ENCODE results near the gene AGAP9. TPM values are rescaled to one million over a fixed set of nuclear protein-coding genes. Genes with fewer than 3 reads are reported as not detected.

AGAP9 gene
- total and polyA plus RNA-seq, 2 of the 8 experiments (the other 6 are each of a cell fraction or from before 2014, with no cell fraction given) = 7.2 to 9.3 TPM

GRCh38 chr10:47457528-47457820, 66.0 kb downstream of the AGAP9 start:
- 88% methylated on average over 1 of the region's 1 CpG; no CpG with 5 or more reads in 1 of the 2 experiments for WGBS, 2 experiments (ENCODE audit: extremely low coverage in 1 of 2, insufficient coverage in 1 of 2, insufficient read length in 1 of 2, insufficient replicate concordance in 2 of 2, low coverage in 1 of 2, low lambda C conversion rate in 2 of 2, missing lambda C conversion rate in 1 of 2)

More at GRCh38 chr10:47457528-47457820, 66.0 kb downstream of the AGAP9 start:
- no peak overlapping the region for H2AFZ ChIP-seq (ENCODE audit: low read length)
- H3K27me3 ChIP-seq (replicated peaks in 1 of 4; ENCODE audit: control insufficient read depth in 3 of 4, extremely low read depth in 1 of 4, insufficient read depth in 3 of 4, low read length in 3 of 4) = no peaks in the 10 kb centered on the region
- H3K79me1 ChIP-seq (ENCODE audit: low read depth, low read length) = no peaks in the 10 kb centered on the region
- H3K23ac ChIP-seq (ENCODE audit: insufficient read length) = no peak overlapping the region
- H2BK12ac ChIP-seq (ENCODE audit: low read depth, low read length) = no peak overlapping the region
- H2BK120ac ChIP-seq (replicated peaks; ENCODE audit: low read depth, low read length) = no peak overlapping the region
- H3K14ac ChIP-seq (ENCODE audit: insufficient read length) = no peak overlapping the region
- no peaks in the 10 kb centered on the region for H3K79me2 ChIP-seq (ENCODE audit: control insufficient read depth in 1 of 2, insufficient read depth in 2 of 2, low read length in 2 of 2)
- H4K91ac ChIP-seq (replicated peaks; ENCODE audit: insufficient read length, low read length) = no peak overlapping the region
- H3K9ac ChIP-seq (replicated peaks in 1 of 4; ENCODE audit: extremely low read depth in 1 of 4, low read depth in 3 of 4, low read length in 3 of 4) = no peak overlapping the region
- TF ChIP-seq KDM5A (IDR thresholded peaks at IDR 0.05; ENCODE audit: low read length) = no peak
- no peak for TF ChIP-seq CTBP2 (IDR thresholded peaks at IDR 0.05; ENCODE audit: borderline replicate concordance, insufficient read depth, insufficient read length, low read length)
- TF ChIP-seq NANOG (IDR thresholded peaks at IDR 0.05; ENCODE audit: insufficient read depth, low read depth, low read length, poor library complexity, severe bottlenecking) = no peak
- no peak for TF ChIP-seq EP300 (IDR thresholded peaks at IDR 0.05; ENCODE audit: borderline replicate concordance in 1 of 2, low read depth in 2 of 2, low read length in 2 of 2)
- TF ChIP-seq CEBPB (IDR thresholded peaks at IDR 0.05; ENCODE audit: low read depth, low read length) = no peak
- no peak for TF ChIP-seq TAF1 (IDR thresholded peaks at IDR 0.05; ENCODE audit: low read depth, low read length)
- no peak for TF ChIP-seq CHD1 (IDR thresholded peaks at IDR 0.05; ENCODE audit: low read depth, low read length)
- TF ChIP-seq, protein P1, sequence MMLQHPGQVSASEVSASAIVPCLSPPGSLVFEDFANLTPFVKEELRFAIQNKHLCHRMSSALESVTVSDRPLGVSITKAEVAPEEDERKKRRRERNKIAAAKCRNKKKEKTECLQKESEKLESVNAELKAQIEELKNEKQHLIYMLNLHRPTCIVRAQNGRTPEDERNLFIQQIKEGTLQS (IDR thresholded peaks at IDR 0.05; ENCODE audit: insufficient read depth, low read depth, low read length) = no peak
- no peak for TF ChIP-seq NRF1 (IDR thresholded peaks at IDR 0.05; ENCODE audit: low read depth, low read length)
- TF ChIP-seq RNF2 (IDR thresholded peaks at IDR 0.05; ENCODE audit: borderline replicate concordance, low read depth, low read length, missing control alignments, poor library complexity, severe bottlenecking) = no peak
- no peak overlapping the region for H3K4ac ChIP-seq (replicated peaks; ENCODE audit: insufficient read length, low read depth, low read length)
- POLR2A ChIA-PET (ENCODE audit: partially characterized antibody) = no interaction called here
- no peaks in the 10 kb centered on the region for H3K9me3 ChIP-seq (ENCODE audit: insufficient read depth in 2 of 2, low read depth in 1 of 2, low read length in 1 of 2)
- H3K18ac ChIP-seq (ENCODE audit: extremely low read depth, low read length) = no peak overlapping the region
- no peak overlapping the region for H4K5ac ChIP-seq (ENCODE audit: insufficient read length, low read depth, low read length)
- H3K27ac ChIP-seq (ENCODE audit: low read depth, low read length) = no peak overlapping the region
- CTCF ChIA-PET (ENCODE audit: partially characterized antibody) = no interaction called here
- peak overlapping the region; percentile 25; the same call in 1 of the 2 replicates for H4K8ac ChIP-seq (ENCODE audit: extremely low read depth, insufficient read depth, low read length)
- no peak overlapping the region for H3K56ac ChIP-seq (replicated peaks; ENCODE audit: insufficient read length, low read depth, low read length)
- H2BK20ac ChIP-seq (ENCODE audit: low read length) = no peak overlapping the region
- H3K23me2 ChIP-seq (ENCODE audit: low read depth, low read length) = peaks cover 2% of the 10 kb centered on the region; the same call in 1 of the 2 replicates
- H3K4me1 ChIP-seq (replicated peaks in 1 of 4; ENCODE audit: control insufficient read depth in 3 of 4, insufficient read depth in 4 of 4, low read length in 3 of 4) = peaks cover 0 to 3% (median under 1%) of the 10 kb centered on the region in 4 experiments; a peak in 3 of 7 replicates
- FAIRE-seq (no peak), DNase-seq (ENCODE audit: low read depth in 1 of 2, low spot score in 2 of 2) (no peak)
- H3K36me3 ChIP-seq (ENCODE audit: control insufficient read depth in 2 of 4, insufficient read depth in 4 of 4, low read length in 3 of 4) = no peaks in the 10 kb centered on the region
- no peak overlapping the region for H2BK5ac ChIP-seq (ENCODE audit: low read depth, low read length)
- no peaks in the 10 kb centered on the region for H4K20me1 ChIP-seq (replicated peaks in 1 of 2; ENCODE audit: control insufficient read depth in 1 of 2, insufficient read depth in 2 of 2, low read length in 2 of 2)
- no peak overlapping the region for H3K4me3 ChIP-seq (ENCODE audit: extremely low read depth in 1 of 4, insufficient read depth in 2 of 4, low read depth in 3 of 4, low read length in 4 of 4)
- H2AK5ac ChIP-seq (ENCODE audit: low read depth, low read length) = no peak overlapping the region
- no peak overlapping the region for H2BK15ac ChIP-seq (ENCODE audit: low read length)
- H3K4me2 ChIP-seq (ENCODE audit: insufficient read depth in 1 of 2, low read depth in 2 of 2, low read length in 2 of 2) = no peak overlapping the region
